ENCODE results near the gene DLG2. TPM values are rescaled to one million over a fixed set of nuclear protein-coding genes. Genes with fewer than 3 reads are reported as not detected.

The DLG2 gene
- total RNA-seq, 2 experiments from 2014 or later = 2.0 to 2.1 TPM

DNA sequence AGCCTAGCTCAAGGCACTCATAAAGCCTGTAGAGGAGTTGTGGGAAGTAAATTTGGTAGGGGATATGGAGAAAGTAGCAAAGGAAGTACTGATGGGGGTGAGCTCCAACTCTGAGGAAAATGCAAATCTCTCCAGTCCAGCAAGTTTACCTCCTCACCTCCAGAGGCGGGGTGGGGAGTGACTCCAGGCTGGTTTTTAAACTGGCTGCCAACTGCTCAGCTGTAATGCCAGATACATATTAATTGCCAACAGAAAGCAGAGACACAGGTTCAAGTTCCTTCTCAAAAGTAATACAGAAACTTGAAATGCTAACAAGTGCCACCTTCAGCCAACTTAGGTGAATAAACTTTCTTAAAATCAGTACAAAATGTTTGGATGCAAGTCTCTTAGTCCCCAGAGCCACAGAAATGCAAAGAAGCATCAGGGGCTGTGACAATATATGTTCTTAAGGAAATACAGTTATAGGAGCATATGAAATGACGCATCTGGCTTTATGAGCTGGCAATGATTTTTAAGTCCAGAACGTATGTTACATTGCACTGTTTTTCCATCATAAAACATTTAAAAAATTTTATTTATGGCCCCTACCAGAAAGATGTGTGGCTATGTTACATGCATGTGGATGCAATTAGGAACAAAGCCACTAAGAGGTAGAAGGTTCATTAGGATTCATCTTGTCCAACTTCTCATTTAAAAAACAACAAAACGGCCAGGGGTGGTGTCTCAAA, 1904.6 kb downstream of the DLG2 start:
- no peak overlapping the region for H3K4me3 ChIP-seq (ENCODE audit: low read length)
- no peaks in the 10 kb centered on the region for H3K9me3 ChIP-seq (ENCODE audit: control insufficient read depth in 1 of 2, insufficient read depth in 1 of 2, low read length in 2 of 2)
- intact Hi-C loops (cut with DNase I, micrococcal nuclease) = no loop called here
- Mint-ChIP-seq H3K27me3 (peaks cover 15% of the 10 kb centered on the region), H3K9me3 (no peaks in the 10 kb centered on the region), H3K36me3 (ENCODE audit: low read depth) (no peaks in the 10 kb centered on the region), H3K4me3 (no peak overlapping the region), H3K27ac (no peak overlapping the region), H3K4me1 (ENCODE audit: low read depth) (no peaks in the 10 kb centered on the region)
- ATAC-seq (ENCODE audit: poor library complexity) = no peak
- H3K27ac ChIP-seq (ENCODE audit: low read depth in 1 of 2, low read length in 2 of 2) = no peak overlapping the region
- no peak for TF ChIP-seq CTCF (IDR thresholded peaks at IDR 0.05)
- H3K36me3 ChIP-seq (ENCODE audit: insufficient read depth, low read length) = no peaks in the 10 kb centered on the region
- no peak for DNase-seq
- POLR2A ChIA-PET = no interaction called here
- CTCF ChIA-PET = interaction anchor here (0.6 to 2.1 kb wide), 2 partner anchors 8 to 801 kb away, joined by 4 to 5 read pairs; no protein-coding TSS in a partner anchor
- H3K27me3 ChIP-seq (ENCODE audit: control insufficient read depth in 1 of 2, insufficient read depth in 2 of 2, low read length in 2 of 2) = no peaks in the 10 kb centered on the region
- no peaks in the 10 kb centered on the region for H3K4me1 ChIP-seq (ENCODE audit: insufficient read depth, low read length)

- DNase-seq (no peak), ATAC-seq (ENCODE audit: poor library complexity) (no peak)
- no peak for TF ChIP-seq CTCF (IDR thresholded peaks at IDR 0.05)
- Mint-ChIP-seq H3K9me3 (no peaks in the 10 kb centered on the region), H3K27me3 (peaks cover 9% of the 10 kb centered on the region), H3K36me3 (ENCODE audit: low read depth) (no peaks in the 10 kb centered on the region), H3K27ac (no peak overlapping the region), H3K4me1 (ENCODE audit: low read depth) (no peaks in the 10 kb centered on the region), H3K4me3 (no peak overlapping the region)
- intact Hi-C loops (cut with DNase I, micrococcal nuclease) = no loop called here
- H3K27ac ChIP-seq (ENCODE audit: low read depth in 1 of 2, low read length in 2 of 2) = no peak overlapping the region
- H3K4me1 ChIP-seq (ENCODE audit: insufficient read depth, low read length) = no peaks in the 10 kb centered on the region
- no peaks in the 10 kb centered on the region for H3K36me3 ChIP-seq (ENCODE audit: insufficient read depth, low read length)
- H3K27me3 ChIP-seq (ENCODE audit: control insufficient read depth in 1 of 2, insufficient read depth in 2 of 2, low read length in 2 of 2) = peaks cover 0 to 3% of the 10 kb centered on the region in 2 experiments
- H3K9me3 ChIP-seq (ENCODE audit: control insufficient read depth in 1 of 2, insufficient read depth in 1 of 2, low read length in 2 of 2) = no peaks in the 10 kb centered on the region
- ChIA-PET POLR2A (no interaction called here), CTCF (interaction anchor here (2.1 kb wide), 1 partner anchor 9 kb away, joined by 5 read pairs; no protein-coding TSS in a partner anchor)
- H3K4me3 ChIP-seq (ENCODE audit: low read length) = no peak overlapping the region
Measured at GRCh38 chr11:83721263-83721662, 1905.9 kb downstream of the DLG2 start.

DNA sequence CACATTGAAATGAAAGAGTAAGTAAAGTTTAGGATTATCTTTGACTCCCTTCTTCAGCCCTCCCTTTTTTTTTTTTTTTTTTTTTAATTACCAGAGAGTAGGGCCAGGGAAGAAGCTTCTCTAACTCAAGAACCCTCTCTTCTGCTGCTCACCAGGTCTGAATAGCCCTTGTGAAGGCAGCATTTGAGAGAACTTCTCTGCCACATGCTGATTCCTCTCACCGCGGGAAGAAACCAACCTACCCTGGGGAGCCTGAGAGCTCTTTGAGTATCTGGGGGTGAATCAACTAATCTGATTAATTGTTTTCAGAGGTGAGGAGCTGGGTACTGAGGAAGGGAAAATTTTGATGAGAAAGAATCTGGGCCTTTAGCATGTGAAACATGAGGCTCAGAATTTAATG, 1906.5 kb downstream of the DLG2 start:
- Histone ChIP-seq H3K27ac (ENCODE audit: low read depth in 1 of 2, low read length in 2 of 2) (no peak overlapping the region), H3K4me1 (ENCODE audit: insufficient read depth, low read length) (no peaks in the 10 kb centered on the region), H3K27me3 (ENCODE audit: control insufficient read depth in 1 of 2, insufficient read depth in 2 of 2, low read length in 2 of 2) (peaks cover 0 to 3% of the 10 kb centered on the region in 2 experiments), H3K9me3 (ENCODE audit: control insufficient read depth in 1 of 2, insufficient read depth in 1 of 2, low read length in 2 of 2) (no peaks in the 10 kb centered on the region), H3K4me3 (ENCODE audit: low read length) (no peak overlapping the region), H3K36me3 (ENCODE audit: insufficient read depth, low read length) (no peaks in the 10 kb centered on the region)
- no peak for ATAC-seq (ENCODE audit: poor library complexity)
- ChIA-PET CTCF (interaction anchor here (2.1 kb wide), 1 partner anchor 10 kb away, joined by 5 read pairs; no protein-coding TSS in a partner anchor), POLR2A (no interaction called here)
- no peaks in the 10 kb centered on the region for H3K4me1 Mint-ChIP-seq (ENCODE audit: low read depth)
- H3K36me3 Mint-ChIP-seq (ENCODE audit: low read depth) = no peaks in the 10 kb centered on the region
- no peak for DNase-seq
- H3K27me3 Mint-ChIP-seq = peaks cover 7% of the 10 kb centered on the region
- intact Hi-C loops (cut with DNase I, micrococcal nuclease) = no loop called here
- no peak overlapping the region for H3K4me3 Mint-ChIP-seq
- no peaks in the 10 kb centered on the region for H3K9me3 Mint-ChIP-seq
- no peak for TF ChIP-seq CTCF (IDR thresholded peaks at IDR 0.05)
- H3K27ac Mint-ChIP-seq = no peak overlapping the region
